RCC 7860 (cell line): ENCODE results near the gene FDX2.

Experiments used
- DNase-seq: peaks from one replicate; pipeline ENCODE4 v3.0.0-alpha.2; 2015; ENCODE audit warnings: low spot score
- FAIRE-seq: peaks from 2 replicates; lab custom pipeline; 2012; peaks lifted over from hg19 to GRCh38; lab: Jason Lieb, UNC

The FDX2 gene

GRCh38 chr19:10306327-10306726 lies 9.5 kb downstream of the FDX2 start:
- FAIRE-seq (no peak), DNase-seq (no peak)

- FAIRE-seq (no peak), DNase-seq (no peak)
Observed at GRCh38 chr19:10305139-10305806, 10.5 kb downstream of the FDX2 start.

GRCh38 chr19:10299545-10300458 lies 16.0 kb downstream of the FDX2 start:
- DNase-seq = no peak

GRCh38 chr19:10295847-10296591 lies 19.8 kb downstream of the FDX2 start:
- no peak for FAIRE-seq
- no peak for DNase-seq

More at GRCh38 chr19:10299545-10300458, 16.0 kb downstream of the FDX2 start:
- no peak for FAIRE-seq

GRCh38 chr19:10295305-10295846 lies 20.4 kb downstream of the FDX2 start:
- FAIRE-seq (no peak), DNase-seq (no peak)

GRCh38 chr19:10294368-10294697 lies 21.5 kb downstream of the FDX2 start:
- FAIRE-seq = no peak
- no peak for DNase-seq

- DNase-seq = no peak
- no peak for FAIRE-seq
Observed at GRCh38 chr19:10293637-10294367, 22.0 kb downstream of the FDX2 start.

GRCh38 chr19:10292789-10293636 lies 22.8 kb downstream of the FDX2 start:
- DNase-seq (no peak), FAIRE-seq (no peak)

- FAIRE-seq (no peak), DNase-seq (no peak)
Observed at GRCh38 chr19:10292206-10292788, 23.5 kb downstream of the FDX2 start.

GRCh38 chr19:10291554-10292205 lies 24.1 kb downstream of the FDX2 start:
- no peak for DNase-seq
- FAIRE-seq = no peak

- DNase-seq = no peak
- no peak for FAIRE-seq
Observed at GRCh38 chr19:10290876-10291553, 24.8 kb downstream of the FDX2 start.

- FAIRE-seq = no peak
- no peak for DNase-seq
Observed at GRCh38 chr19:10290357-10290875, 25.4 kb downstream of the FDX2 start.

GRCh38 chr19:10289836-10290356 lies 25.9 kb downstream of the FDX2 start, which contains the start of gene ICAM5:
Gene ICAM5 (plus strand): TSS chr19:10289952. CDS start chr19:10290044, 92 bp downstream.
- FAIRE-seq (no peak), DNase-seq (no peak)

GRCh38 chr19:10289167-10289835 lies 26.5 kb downstream of the FDX2 start:
- DNase-seq (no peak), FAIRE-seq (no peak)

- DNase-seq = no peak
Observed at GRCh38 chr19:10288662-10289166, 27.1 kb downstream of the FDX2 start.

GRCh38 chr19:10286803-10287737 lies 28.7 kb downstream of the FDX2 start, which contains the start of gene ICAM4:
Gene ICAM4 (plus strand): TSS chr19:10286955. CDS start chr19:10287013, 58 bp downstream.
- FAIRE-seq (no peak), DNase-seq (no peak)

More at GRCh38 chr19:10288662-10289166, 27.1 kb downstream of the FDX2 start:
- FAIRE-seq = no peak
